HL-60 (cell line): ENCODE data around the gene LAMA3.

Experiments
- DNase-seq, 2 experiments: peaks; one replicate each; pipeline ENCODE4 v3.0.0-alpha.2; 2010 to 2020; ENCODE audit warnings: low read depth in 1 of 2, low spot score in 1 of 2
- H3K27ac ChIP-seq: fragments of 250-450 bp; sonication (Bioruptor Pico); replicated peaks from 2 replicates; pipeline ENCODE4 v1.5.1; 2020; ENCODE audit warnings: mild to moderate bottlenecking, moderate library complexity
- H3K27me3 ChIP-seq: fragments of 250-450 bp; sonication (Bioruptor Pico); 2 replicates; pipeline ENCODE4 v1.5.1; 2021; ENCODE audit warnings: mild to moderate bottlenecking, moderate library complexity; ENCODE audit not compliant: insufficient read depth, poor library complexity, severe bottlenecking
- H3K4me3 ChIP-seq: replicated peaks from 2 replicates; pipeline ENCODE4 v1.5.1; 2011; ENCODE audit warnings: mild to moderate bottlenecking, control low read depth, low read length; ENCODE audit not compliant: insufficient read depth
- GABPA ChIP-seq: IDR thresholded peaks from 2 replicates; pipeline ENCODE4 v1.6.1; 2012; ENCODE audit warnings: low read depth
- POLR2AphosphoS5 ChIP-seq: IDR thresholded peaks from 2 replicates; pipeline ENCODE4 v1.6.1; 2012; ENCODE audit warnings: low read depth
- SPI1 ChIP-seq: IDR thresholded peaks from 2 replicates; pipeline ENCODE4 v1.6.1; 2012; ENCODE audit warnings: low read depth, mild to moderate bottlenecking, borderline replicate concordance
- TF ChIP-seq, protein P1 (sequence below): IDR thresholded peaks from one replicate; pipeline ENCODE4 v1.5.1; 2011; ENCODE audit warnings: low read length, control low read depth, inconsistent platforms; ENCODE audit not compliant: insufficient read depth
- TF ChIP-seq, protein P2 (sequence below): IDR thresholded peaks from 2 replicates; pipeline ENCODE4 v1.6.1; 2012; ENCODE audit warnings: low read depth; ENCODE audit not compliant: insufficient replicate concordance

LAMA3 gene

DNA sequence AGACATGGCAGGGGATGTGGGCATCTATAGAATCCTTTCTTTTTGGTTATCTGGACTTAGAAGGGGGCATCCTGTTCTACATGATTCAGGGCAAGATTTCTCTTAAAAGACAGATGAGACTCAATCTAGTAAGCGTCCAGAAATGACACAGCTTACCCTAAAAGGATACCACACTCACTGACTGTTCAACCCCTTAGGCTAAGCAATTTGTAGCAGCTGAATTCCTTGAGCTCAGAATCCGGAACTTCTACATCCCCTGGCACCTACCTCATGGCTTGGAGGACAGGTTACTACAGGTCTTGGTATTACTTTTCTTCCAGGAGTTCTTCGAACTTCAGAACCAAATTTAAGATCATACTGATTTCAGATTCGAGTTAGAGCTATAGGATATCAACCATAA, 138.4 kb downstream of the LAMA3 start:
- peaks cover 4% of the 10 kb centered on the region for H3K27me3 ChIP-seq
- no peak overlapping the region for H3K27ac ChIP-seq
- H3K4me3 ChIP-seq: no peak overlapping the region
- DNase-seq: no peak
- TF ChIP-seq, protein P1, sequence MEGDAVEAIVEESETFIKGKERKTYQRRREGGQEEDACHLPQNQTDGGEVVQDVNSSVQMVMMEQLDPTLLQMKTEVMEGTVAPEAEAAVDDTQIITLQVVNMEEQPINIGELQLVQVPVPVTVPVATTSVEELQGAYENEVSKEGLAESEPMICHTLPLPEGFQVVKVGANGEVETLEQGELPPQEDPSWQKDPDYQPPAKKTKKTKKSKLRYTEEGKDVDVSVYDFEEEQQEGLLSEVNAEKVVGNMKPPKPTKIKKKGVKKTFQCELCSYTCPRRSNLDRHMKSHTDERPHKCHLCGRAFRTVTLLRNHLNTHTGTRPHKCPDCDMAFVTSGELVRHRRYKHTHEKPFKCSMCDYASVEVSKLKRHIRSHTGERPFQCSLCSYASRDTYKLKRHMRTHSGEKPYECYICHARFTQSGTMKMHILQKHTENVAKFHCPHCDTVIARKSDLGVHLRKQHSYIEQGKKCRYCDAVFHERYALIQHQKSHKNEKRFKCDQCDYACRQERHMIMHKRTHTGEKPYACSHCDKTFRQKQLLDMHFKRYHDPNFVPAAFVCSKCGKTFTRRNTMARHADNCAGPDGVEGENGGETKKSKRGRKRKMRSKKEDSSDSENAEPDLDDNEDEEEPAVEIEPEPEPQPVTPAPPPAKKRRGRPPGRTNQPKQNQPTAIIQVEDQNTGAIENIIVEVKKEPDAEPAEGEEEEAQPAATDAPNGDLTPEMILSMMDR: no peak
- TF ChIP-seq, protein P2, sequence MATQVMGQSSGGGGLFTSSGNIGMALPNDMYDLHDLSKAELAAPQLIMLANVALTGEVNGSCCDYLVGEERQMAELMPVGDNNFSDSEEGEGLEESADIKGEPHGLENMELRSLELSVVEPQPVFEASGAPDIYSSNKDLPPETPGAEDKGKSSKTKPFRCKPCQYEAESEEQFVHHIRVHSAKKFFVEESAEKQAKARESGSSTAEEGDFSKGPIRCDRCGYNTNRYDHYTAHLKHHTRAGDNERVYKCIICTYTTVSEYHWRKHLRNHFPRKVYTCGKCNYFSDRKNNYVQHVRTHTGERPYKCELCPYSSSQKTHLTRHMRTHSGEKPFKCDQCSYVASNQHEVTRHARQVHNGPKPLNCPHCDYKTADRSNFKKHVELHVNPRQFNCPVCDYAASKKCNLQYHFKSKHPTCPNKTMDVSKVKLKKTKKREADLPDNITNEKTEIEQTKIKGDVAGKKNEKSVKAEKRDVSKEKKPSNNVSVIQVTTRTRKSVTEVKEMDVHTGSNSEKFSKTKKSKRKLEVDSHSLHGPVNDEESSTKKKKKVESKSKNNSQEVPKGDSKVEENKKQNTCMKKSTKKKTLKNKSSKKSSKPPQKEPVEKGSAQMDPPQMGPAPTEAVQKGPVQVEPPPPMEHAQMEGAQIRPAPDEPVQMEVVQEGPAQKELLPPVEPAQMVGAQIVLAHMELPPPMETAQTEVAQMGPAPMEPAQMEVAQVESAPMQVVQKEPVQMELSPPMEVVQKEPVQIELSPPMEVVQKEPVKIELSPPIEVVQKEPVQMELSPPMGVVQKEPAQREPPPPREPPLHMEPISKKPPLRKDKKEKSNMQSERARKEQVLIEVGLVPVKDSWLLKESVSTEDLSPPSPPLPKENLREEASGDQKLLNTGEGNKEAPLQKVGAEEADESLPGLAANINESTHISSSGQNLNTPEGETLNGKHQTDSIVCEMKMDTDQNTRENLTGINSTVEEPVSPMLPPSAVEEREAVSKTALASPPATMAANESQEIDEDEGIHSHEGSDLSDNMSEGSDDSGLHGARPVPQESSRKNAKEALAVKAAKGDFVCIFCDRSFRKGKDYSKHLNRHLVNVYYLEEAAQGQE: no peak

DNA sequence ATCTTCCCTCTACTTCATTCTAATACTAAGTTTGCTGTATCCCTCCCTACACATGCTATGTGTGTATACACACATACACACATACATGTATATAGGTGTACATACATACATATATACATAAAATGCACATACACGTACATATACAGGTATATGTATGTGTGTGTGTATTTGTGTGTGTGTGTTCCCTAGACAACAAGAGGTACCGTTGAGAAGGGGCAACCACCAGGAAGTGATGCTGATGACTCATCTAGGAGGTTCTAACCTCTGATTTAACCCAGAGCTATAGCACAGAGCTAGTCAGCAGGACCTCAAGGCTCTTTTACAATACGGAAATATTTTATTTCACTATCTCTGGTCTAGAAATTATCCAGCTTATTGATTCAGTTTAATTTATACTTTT, 139.2 kb downstream of the LAMA3 start:
- Histone ChIP-seq H3K4me3 (no peak overlapping the region), H3K27me3 (peaks cover 4% of the 10 kb centered on the region), H3K27ac (peak overlapping the region; percentile 25; the same call in 1 of the 2 replicates)
- peak; percentile 59 to 85 for DNase-seq
- TF ChIP-seq, protein P2: no peak
- TF ChIP-seq POLR2AphosphoS5: no peak
- no peak for TF ChIP-seq SPI1
- TF ChIP-seq GABPA: no peak
- TF ChIP-seq, protein P1: no peak

DNA sequence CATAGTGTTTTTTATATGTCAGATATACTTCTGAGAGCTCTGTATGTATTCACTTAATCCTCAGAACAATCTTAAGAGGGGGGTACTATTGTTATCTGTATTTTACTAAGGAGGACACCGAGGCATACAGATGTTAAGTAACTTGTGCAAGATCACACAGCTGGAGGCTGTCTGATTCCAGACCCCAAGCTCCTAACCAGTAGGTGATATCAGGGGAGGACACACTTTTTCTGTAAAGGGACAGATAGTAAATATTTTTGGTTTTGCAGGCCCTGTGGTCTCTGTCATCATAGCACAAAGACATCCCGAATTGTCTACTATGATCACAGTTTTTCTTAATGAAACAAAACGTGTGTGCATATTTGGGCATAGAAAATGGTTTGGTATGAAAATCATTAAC, 143.7 kb downstream of the LAMA3 start:
- no peaks in the 10 kb centered on the region for H3K27me3 ChIP-seq
- H3K27ac ChIP-seq: no peak overlapping the region
- DNase-seq: no peak
- TF ChIP-seq, protein P2: no peak
- TF ChIP-seq GABPA: no peak
- TF ChIP-seq, protein P1: no peak
- no peak for TF ChIP-seq POLR2AphosphoS5
- no peak for TF ChIP-seq SPI1
- H3K4me3 ChIP-seq: no peak overlapping the region
